Hematopoietic multipotent progenitor cell treated with erythropoietin and hydrocortisone succinate and interleukin-3 and kit ligand, for 6 days (in vitro differentiated cells): Measurements from ENCODE around the gene SP8.
A peak's percentile ranks its signal among the peaks of the same experiment; 100 is the strongest.

ENCODE experiments used
- DNase-seq: peaks from one replicate; pipeline ENCODE4 v3.0.0-alpha.2; 2015

Gene SP8

DNA sequence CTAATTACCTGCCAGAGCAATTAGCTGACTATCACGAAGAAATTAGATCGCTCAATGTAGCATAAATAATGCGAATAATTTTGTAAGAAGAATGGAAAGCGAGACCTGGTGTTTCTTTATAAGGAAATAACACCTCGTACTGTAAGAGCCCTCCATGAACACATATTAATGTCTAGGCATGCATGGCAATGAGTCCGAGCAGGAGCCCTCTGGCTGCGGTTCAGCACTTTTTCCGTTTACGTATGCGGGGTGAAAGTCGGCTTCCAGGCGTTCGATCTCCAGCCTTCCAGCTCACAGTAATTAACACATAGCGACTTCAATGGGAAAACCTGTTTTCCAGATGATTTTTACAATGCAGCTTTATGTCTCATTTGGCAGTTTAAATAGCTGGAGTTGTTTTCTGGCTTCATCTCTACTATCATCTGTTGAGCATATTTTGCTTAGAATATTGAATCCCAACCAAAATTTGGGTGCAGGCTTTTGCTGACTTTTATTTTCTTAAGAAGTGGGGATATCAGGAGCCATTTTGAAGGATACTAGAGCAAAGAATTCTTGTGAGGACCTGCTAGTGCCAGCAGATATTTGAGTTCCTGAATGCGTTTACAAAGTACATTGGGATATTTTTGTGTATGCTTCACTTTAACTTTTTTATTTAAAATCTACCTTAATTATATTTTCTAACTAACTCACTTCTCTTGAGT, 7.2 kb upstream of the SP8 start:
- no peak for DNase-seq

GRCh38 chr7:20793248-20793647, 6.6 kb upstream of the SP8 start:
- DNase-seq, result no peak

DNA sequence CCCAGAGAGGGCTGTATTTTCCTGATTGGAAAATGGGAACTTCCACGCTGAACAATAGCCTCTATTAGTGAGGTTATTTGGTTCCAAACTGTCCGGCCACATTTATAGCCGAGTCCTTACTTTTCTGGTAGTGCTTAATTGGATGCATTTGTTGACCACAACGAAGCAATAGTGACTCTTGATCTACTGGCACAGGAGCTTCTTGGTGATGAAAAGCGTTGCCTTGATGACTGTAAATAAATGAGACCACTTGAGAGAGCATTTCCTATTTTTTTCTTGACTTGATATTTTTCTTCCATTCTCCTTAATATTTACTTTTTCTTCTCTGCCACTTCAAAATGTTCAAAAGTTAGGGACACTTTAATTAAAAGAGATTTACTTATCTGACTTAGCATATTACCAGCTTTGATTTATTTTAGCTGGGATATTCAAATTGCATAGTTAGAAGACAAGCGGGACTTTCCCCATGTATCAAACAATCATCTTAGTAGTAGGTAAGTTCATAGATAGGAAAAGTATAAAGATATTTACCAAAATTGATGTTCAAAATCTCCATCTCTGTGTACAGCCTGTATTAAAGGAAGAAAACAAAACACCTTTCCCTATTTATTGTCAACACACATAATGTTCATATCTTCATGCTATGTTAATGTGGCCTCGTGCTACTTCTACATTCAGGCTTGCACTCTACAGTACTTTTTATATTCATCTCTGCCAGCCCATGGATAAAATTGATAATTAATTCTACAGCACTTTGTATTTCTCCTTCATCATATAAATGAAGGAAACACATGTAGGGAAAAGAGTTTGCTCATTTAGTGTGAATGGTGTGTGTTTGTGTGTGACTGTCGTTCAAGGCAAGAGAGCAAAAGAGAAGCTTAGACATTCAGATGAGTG, 5.1 kb upstream of the SP8 start:
- no peak for DNase-seq

- DNase-seq, result no peak
Observed at GRCh38 chr7:20790375-20790774, 3.7 kb upstream of the SP8 start.

DNA sequence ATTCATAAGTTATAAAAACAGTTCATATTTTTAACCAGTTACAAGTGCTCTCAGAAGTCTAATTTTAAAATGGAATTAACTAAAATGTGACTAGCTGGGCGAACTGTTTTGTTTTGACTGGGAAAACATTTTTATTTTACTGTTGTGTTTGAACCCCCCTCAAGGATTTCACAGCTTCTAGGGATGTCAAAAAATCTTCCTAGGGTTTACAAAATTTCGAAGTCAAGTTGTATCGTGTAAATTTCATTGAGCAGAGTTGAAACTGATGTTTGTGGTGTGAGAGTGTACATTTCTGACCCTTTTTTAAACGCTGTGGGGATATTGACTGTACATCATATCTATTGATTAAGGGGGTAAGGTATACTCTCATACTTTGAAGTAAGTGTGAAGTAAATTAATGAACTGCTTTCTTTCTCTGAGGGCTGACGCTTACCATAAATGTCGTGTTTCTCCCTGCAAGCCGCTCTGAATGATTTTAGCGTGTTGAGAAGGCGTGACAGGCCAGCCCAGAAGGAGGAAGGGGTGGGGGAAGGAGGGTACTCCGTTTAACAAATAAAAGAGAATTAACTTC, 1.8 kb upstream of the SP8 start:
- DNase-seq, result no peak

- no peak for DNase-seq
Observed at GRCh38 chr7:20787660-20788419, 1.2 kb upstream of the SP8 start.

DNA sequence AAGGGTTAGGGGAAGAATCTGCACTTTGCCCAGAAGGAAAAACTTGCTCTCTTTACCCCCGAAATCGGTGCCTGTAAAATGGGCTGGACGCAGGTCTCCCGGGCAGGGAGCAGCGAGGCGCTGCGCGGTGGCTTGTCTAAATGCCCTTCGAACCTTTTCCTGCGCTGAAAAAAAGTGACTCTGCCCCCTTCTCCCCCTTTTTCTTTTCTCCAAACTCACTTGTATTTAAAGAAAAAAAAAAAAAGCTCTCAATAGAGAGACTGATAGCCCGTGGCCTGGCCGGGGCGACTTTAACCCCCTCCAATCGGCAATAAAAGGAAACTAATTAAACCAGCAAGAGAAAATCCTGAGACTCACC, 286 bp downstream of the SP8 start:
- no peak for DNase-seq

- DNase-seq, result no peak
Observed at GRCh38 chr7:20786049-20786412, 655 bp downstream of the SP8 start.

- no peak for DNase-seq
Observed at GRCh38 chr7:20785157-20786048, 1.3 kb downstream of the SP8 start.

DNA sequence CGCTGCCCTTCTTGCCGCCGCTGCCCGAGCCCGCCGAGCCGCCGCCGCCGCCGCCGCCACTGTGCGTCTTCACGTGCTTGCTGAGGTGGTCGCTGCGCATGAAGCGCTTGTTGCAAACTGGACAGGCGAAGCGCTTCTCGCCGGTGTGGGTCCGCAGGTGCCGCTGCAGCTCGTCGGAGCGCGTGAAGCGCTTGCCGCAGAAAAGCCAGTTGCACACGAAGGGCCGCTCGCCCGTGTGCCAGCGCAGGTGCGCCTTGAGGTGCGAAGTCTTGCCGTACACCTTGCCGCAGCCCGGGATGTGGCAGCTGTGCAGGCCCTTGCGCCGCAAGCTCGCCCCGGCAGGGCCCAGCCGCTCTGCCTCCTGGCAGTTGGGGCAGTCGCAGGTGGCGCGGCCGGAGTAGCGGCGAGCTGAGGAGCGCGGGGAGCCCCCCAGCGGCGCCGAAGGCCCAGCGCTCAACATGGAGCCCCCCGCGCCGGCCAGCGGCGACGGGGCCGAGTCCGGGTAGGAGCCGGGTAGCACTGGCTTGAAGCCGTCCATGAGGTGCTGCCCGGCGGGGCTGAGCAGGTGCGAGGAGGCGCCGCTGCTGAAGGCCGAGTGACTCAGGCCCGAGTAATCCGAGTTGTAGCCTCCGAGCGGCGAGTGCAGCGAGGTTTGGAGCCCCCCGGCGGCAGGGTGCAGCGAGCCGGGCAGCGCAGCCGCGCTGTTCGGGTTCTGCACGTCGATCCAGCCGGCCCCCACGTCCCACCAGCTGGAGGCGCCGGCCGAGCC, 2.1 kb downstream of the SP8 start:
- peak; percentile 50 for DNase-seq

DNA sequence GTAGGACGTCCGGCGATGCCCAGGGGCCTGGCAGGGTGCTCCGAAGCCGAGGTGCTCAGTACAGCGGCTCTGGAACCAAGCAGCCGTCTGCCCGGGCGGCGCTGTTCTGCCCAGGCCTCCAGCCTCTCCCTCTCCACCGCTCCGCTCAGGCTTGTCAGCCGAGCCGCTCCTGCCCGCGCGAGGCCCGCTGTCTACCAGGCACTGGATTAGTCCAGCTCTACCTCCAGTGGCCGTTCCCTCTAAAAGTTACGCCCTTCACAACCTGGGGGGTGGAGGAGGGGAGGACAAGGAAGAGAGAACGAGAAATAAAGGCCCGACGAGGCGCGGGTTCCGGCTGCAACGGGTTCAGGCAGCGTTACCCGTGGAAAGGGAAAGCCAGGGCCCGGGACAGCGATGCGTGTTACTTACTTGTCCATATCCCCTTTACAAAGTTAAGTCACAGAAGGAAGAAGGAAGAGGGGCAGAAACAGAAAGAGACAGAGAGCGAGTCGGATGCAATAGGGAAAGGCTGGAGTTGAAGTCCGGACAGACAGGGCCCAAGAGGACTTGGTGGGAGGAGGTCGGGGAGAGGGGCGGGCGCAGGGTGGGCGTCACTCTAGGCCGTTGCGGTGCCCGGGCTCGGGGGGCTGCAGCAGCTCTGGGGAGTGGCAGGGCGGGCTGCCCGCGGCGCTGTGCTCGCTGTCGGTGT, 2.8 kb downstream of the SP8 start:
- DNase-seq, result peak; percentile 71

DNA sequence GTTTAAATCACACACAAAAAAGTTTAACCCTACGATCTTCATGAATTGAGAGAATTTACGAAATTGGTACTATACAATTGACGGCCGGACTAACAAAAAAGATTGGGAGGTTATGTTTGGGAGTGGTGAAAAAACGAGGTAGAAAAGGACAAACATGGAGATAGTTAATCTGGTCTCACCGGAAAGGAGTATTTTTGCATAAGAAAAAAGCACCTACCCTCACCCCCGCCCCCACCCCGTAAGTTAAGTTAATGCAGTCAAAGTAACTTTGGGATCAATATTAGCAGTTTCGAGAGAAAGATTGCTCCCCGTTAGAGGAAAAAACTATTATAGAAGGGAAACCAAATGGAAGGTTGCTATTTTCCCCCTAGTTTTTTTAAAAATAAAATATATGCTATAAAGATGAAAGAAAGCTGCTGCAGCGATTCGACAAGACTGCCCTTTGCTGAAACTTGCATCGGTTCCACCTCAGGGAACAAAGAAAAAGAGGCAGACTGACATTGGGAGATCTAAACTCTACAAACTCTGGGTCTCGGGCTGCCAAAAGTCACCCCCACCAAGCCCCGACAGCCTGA, 3.5 kb downstream of the SP8 start:
- DNase-seq, result no peak

DNA sequence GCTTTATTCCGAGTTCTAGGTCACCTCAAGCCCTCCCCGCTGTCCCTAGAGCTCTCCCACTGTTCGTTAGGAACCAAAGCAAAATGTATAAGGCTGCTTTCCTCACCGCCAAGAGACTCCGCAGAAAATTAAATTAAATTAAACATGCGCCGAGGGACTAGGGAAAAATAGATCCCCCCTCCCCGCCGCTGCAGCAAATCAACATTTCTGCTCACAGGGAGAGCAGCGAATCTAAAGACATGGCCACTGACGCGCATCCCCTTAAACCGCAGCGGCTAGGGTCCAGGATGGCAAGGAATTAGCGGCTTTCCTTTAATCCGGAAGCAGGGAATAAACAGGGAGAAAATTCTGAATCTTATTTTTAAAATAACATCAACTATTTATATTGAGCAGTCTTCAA, 7.6 kb downstream of the SP8 start:
- no peak for DNase-seq

- peak; percentile 65 for DNase-seq
Observed at GRCh38 chr7:20778063-20778721, 8.5 kb downstream of the SP8 start.

- no peak for DNase-seq
Observed at GRCh38 chr7:20777377-20778062, 9.2 kb downstream of the SP8 start.

DNA sequence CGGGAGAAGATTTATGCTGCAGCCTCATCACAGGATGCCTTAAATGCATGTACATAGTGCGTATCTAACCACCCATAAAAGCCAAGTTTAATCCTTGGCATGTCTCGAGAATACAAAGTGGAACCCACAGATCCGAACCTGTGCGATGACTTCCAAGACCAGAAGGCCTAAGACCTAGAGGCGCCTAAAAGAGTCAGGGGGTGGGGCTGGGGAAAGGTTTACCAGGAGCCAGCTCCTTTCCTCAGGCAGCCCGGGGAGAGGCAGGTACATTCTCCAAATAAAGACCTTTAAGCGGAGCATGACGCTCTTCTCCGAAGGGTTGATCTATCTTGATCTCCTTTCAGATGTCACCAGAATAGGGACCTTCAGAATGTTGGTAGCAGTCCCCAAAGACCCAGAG, 9.7 kb downstream of the SP8 start:
- no peak for DNase-seq

DNA sequence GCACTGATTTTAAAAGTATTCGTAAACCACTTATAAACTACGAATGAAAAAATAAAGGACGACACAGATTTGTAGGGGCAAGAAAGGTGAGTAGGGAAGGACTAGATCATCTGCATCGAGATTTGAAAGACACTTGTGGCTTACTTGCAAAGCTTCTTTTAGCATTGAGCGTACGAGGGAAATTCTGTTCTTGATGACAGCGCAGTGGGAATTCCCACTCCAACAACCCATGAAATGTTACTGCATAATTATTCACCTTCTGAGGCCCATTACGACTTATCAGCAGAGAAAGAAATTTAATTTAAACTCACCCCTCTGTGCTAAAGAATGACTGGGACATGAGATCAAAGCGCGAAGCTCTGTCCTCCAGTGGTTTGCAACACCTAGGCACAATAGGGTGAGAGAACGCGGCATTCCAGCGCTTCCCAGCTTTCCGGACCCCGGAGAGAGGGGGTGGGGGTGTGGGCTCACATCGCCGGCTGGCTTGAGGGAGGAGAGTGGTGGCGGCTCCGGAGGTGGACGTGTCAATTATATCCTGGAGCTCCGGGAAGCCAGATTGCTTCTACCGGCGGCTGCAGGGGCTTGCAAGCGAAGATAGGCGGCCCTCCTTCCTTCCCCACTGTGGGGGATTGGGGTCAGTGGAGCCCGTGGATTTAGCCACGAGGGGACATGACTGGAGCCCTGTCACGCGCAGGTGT, 10.3 kb downstream of the SP8 start:
- DNase-seq, result no peak

- DNase-seq, result no peak
Observed at GRCh38 chr7:20754001-20754400, 32.7 kb downstream of the SP8 start.

- no peak for DNase-seq
Observed at GRCh38 chr7:20749906-20750305, 36.8 kb downstream of the SP8 start.
